ENCODE results near the gene RMND1. TPM values are rescaled to one million over a fixed set of nuclear protein-coding genes. Genes with fewer than 3 reads are reported as not detected.

Gene RMND1
- total and polyA plus RNA-seq, 2 of the 13 experiments (the other 11 are each of a cell fraction or from before 2014, with no cell fraction given) = 34.0 to 72.5 TPM

DNA sequence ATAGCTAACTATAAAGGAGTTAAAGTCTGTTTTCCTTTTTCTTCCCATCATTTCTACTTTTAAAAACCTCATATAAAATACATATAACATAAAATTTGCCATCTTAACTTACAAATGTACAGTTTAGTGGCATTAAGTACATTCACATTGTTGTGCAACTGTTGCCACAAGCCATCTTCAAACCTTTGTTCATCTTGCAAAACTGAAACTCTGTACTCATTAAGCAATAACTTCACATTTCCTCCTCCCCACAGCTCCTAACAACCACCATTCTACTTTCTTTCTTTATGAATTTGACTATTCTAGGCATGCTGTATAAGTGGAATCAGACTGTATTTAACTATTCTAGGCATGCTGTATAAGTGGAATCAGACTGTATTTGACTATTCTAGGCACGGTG is 46.4 kb upstream of the RMND1 start (continued):
- TF ChIP-seq ZNF629 (CRISPR knock-in tag; conservative IDR thresholded peaks at IDR 0.05) = no peak
- TF ChIP-seq ZBTB20 (CRISPR knock-in tag; IDR thresholded peaks at IDR 0.05; ENCODE audit: borderline replicate concordance, low read depth) = no peak
- TF ChIP-seq KDM3A (CRISPR knock-in tag; IDR thresholded peaks at IDR 0.05; ENCODE audit: low read depth) = peak; percentile 43; the same call in 1 of the 2 replicates
- no peak for TF ChIP-seq HMGA1 (CRISPR knock-in tag; conservative IDR thresholded peaks at IDR 0.05)
- TF ChIP-seq, protein P1, sequence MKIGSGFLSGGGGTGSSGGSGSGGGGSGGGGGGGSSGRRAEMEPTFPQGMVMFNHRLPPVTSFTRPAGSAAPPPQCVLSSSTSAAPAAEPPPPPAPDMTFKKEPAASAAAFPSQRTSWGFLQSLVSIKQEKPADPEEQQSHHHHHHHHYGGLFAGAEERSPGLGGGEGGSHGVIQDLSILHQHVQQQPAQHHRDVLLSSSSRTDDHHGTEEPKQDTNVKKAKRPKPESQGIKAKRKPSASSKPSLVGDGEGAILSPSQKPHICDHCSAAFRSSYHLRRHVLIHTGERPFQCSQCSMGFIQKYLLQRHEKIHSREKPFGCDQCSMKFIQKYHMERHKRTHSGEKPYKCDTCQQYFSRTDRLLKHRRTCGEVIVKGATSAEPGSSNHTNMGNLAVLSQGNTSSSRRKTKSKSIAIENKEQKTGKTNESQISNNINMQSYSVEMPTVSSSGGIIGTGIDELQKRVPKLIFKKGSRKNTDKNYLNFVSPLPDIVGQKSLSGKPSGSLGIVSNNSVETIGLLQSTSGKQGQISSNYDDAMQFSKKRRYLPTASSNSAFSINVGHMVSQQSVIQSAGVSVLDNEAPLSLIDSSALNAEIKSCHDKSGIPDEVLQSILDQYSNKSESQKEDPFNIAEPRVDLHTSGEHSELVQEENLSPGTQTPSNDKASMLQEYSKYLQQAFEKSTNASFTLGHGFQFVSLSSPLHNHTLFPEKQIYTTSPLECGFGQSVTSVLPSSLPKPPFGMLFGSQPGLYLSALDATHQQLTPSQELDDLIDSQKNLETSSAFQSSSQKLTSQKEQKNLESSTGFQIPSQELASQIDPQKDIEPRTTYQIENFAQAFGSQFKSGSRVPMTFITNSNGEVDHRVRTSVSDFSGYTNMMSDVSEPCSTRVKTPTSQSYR (CRISPR knock-in tag; IDR thresholded peaks at IDR 0.05; ENCODE audit: borderline replicate concordance) = peak; percentile 25; the same call in 1 of the 2 replicates
- TF ChIP-seq, protein P2, sequence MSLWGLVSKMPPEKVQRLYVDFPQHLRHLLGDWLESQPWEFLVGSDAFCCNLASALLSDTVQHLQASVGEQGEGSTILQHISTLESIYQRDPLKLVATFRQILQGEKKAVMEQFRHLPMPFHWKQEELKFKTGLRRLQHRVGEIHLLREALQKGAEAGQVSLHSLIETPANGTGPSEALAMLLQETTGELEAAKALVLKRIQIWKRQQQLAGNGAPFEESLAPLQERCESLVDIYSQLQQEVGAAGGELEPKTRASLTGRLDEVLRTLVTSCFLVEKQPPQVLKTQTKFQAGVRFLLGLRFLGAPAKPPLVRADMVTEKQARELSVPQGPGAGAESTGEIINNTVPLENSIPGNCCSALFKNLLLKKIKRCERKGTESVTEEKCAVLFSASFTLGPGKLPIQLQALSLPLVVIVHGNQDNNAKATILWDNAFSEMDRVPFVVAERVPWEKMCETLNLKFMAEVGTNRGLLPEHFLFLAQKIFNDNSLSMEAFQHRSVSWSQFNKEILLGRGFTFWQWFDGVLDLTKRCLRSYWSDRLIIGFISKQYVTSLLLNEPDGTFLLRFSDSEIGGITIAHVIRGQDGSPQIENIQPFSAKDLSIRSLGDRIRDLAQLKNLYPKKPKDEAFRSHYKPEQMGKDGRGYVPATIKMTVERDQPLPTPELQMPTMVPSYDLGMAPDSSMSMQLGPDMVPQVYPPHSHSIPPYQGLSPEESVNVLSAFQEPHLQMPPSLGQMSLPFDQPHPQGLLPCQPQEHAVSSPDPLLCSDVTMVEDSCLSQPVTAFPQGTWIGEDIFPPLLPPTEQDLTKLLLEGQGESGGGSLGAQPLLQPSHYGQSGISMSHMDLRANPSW (CRISPR knock-in tag; IDR thresholded peaks at IDR 0.05; ENCODE audit: borderline replicate concordance) = no peak
- TF ChIP-seq ZNF607 (CRISPR knock-in tag; IDR thresholded peaks at IDR 0.05; ENCODE audit: borderline replicate concordance) = no peak
- TF ChIP-seq PHF5A (CRISPR knock-in tag; IDR thresholded peaks at IDR 0.05; ENCODE audit: low read depth, unreplicated experiment) = no peak
- TF ChIP-seq CHCHD3 (CRISPR knock-in tag; IDR thresholded peaks at IDR 0.05) = no peak
- TF ChIP-seq, protein P3, sequence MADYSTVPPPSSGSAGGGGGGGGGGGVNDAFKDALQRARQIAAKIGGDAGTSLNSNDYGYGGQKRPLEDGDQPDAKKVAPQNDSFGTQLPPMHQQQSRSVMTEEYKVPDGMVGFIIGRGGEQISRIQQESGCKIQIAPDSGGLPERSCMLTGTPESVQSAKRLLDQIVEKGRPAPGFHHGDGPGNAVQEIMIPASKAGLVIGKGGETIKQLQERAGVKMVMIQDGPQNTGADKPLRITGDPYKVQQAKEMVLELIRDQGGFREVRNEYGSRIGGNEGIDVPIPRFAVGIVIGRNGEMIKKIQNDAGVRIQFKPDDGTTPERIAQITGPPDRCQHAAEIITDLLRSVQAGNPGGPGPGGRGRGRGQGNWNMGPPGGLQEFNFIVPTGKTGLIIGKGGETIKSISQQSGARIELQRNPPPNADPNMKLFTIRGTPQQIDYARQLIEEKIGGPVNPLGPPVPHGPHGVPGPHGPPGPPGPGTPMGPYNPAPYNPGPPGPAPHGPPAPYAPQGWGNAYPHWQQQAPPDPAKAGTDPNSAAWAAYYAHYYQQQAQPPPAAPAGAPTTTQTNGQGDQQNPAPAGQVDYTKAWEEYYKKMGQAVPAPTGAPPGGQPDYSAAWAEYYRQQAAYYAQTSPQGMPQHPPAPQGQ (CRISPR knock-in tag; IDR thresholded peaks at IDR 0.05; ENCODE audit: borderline replicate concordance) = no peak
- TF ChIP-seq RBFOX2 (IDR thresholded peaks at IDR 0.05; ENCODE audit: low read depth, low read length) = no peak
- no peak for TF ChIP-seq ZNF563 (CRISPR knock-in tag; IDR thresholded peaks at IDR 0.05)
- TF ChIP-seq, protein P4, sequence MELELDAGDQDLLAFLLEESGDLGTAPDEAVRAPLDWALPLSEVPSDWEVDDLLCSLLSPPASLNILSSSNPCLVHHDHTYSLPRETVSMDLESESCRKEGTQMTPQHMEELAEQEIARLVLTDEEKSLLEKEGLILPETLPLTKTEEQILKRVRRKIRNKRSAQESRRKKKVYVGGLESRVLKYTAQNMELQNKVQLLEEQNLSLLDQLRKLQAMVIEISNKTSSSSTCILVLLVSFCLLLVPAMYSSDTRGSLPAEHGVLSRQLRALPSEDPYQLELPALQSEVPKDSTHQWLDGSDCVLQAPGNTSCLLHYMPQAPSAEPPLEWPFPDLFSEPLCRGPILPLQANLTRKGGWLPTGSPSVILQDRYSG (CRISPR knock-in tag; IDR thresholded peaks at IDR 0.05) = no peak
- TF ChIP-seq, protein P5, sequence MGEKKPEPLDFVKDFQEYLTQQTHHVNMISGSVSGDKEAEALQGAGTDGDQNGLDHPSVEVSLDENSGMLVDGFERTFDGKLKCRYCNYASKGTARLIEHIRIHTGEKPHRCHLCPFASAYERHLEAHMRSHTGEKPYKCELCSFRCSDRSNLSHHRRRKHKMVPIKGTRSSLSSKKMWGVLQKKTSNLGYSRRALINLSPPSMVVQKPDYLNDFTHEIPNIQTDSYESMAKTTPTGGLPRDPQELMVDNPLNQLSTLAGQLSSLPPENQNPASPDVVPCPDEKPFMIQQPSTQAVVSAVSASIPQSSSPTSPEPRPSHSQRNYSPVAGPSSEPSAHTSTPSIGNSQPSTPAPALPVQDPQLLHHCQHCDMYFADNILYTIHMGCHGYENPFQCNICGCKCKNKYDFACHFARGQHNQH (CRISPR knock-in tag; IDR thresholded peaks at IDR 0.05) = no peak

Data from HepG2 (cell line).